CD4-positive, alpha-beta T cell treated with Interleukin-6 for 4 hours (primary cell): ENCODE data around the gene LCNL1.
A peak's percentile ranks its signal among the peaks of the same experiment; 100 is the strongest.

Experiments used
- DNase-seq: peaks from one replicate; pipeline ENCODE4 v3.0.0-alpha.2; 2020; ENCODE audit warnings: mixed read lengths

The LCNL1 gene

DNA sequence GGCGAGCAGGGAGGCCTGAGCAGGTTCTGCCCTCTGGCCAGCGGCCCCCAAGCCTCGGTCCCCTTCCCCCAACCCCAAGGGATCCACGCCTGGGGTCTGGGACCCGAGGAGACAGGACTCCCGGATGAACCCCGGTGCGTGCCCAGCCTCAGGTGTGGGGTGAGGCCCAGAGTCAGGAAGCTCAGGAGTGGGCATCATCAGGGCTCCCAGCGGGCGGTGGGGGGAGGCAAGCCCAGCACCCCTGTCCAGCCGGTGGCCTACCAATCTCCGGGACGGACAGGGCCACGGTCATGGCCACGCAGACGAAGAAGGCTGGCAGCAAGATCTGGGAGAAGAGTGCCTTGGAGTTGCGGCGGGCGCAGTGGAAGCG lies 30.8 kb downstream of the LCNL1 start:
- no peak for DNase-seq

DNA sequence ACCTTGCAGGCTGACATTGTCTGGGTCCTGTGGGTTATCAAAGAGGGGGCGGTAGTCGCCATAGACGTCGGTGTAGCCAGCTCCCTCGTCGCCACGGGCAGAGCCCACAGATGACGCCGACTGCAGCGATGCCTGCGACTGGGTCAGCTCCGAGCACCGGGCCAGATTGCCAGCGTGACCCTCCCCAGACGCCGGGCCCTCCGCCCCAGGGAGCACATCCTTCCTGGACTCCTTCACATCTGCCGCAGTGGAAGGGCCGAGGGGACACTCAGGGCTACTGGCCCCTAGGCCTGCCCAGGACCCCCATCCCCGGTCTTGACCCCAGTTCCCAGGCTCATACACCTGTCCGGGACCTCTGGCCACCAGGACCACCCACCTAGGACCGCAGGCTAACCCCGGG lies 31.4 kb downstream of the LCNL1 start:
- DNase-seq, result no peak

DNA sequence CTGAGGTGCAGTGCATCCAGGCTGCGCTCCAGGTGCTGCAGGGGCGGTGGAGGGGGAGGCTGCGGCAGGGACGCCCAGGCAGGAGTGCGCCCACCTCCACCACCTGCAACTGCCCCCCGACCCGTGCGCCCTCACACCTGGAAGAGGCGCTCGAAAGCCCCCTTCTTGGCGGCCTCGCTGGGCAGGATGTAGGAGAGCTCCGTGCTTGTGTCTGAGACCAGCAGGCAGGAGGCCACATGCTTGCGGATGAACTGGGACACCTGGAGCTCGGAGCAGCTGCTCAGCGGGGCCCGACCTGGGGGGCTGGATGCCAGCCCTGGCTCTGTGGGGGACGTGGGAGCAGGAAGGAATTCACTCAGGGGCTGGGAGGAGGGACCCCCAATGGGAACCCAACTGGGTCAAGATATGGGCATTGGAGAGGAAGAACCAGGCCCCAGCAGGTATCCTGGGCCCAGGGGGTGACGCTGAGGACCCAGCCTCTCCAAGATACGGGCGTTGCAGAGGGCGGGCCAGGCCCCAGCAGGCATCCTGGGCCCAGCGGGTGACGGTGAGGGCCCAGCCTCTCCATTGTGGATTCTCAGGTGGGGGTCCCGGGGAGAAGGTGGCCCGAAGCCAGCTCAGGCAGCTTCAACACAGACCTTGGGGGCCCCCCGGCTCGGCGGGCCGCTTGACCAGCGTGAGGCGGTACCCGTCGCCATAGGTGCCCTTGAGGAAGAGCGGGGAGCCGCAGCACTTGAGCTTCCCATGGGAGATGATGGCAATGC lies 32.2 kb downstream of the LCNL1 start:
- DNase-seq, result no peak

DNA sequence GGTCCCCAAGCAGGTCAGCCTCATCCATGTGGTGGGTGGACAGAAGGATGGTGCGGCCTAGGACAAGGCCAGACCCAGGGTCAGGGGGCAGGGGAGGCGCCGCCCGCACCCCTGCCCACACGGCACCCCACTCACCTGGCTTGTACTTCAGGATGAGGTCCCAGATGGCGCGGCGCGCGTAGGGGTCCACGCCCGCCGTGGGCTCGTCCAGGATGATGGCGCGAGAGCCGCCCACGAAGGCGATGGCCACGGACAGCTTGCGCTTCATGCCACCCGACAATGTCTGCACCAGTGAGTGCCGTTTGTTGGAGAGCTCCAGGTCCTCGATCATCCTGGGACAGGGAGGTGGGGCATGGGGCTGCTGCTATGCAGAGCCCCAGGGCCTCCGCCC lies 32.7 kb downstream of the LCNL1 start:
- no peak for DNase-seq

DNA sequence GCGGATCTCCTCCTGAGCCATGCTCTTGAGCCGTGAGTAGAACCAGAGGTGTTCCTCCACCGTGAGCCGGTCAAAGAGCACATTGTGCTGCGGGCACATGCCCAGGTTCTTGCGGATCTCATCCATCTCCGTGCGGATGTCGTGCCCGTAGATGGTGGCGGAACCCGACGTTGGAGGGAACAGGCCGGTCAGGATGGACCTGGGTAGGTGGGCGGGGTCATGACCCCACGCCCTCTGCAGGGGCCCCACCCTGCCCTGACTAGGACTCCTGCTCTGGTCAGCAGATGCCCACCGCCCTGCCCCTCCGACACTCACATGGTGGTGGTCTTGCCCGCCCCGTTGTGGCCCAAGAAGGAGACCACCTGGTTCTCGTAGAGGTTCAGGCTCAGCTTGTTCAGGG lies 33.2 kb downstream of the LCNL1 start:
- no peak for DNase-seq

DNA sequence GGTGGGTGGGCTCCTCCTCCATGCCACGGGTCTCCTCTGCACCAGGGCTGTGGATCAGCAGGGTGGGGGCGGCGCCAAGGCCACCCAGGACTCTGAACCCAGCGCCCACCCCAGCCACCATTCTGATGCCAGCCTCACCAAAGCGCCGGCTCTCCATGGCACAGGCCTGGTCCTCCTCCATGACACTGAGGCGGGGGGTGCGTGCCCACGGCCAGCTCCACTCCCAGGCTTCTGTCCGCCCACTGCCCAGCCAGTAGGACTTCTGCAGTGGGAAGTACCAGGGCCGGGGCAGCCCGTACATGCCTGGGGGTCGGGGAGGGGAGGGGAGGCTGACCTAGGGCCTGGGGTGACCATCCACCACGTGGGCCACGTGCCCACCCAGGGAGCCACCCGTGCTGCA lies 33.6 kb downstream of the LCNL1 start:
- no peak for DNase-seq

DNA sequence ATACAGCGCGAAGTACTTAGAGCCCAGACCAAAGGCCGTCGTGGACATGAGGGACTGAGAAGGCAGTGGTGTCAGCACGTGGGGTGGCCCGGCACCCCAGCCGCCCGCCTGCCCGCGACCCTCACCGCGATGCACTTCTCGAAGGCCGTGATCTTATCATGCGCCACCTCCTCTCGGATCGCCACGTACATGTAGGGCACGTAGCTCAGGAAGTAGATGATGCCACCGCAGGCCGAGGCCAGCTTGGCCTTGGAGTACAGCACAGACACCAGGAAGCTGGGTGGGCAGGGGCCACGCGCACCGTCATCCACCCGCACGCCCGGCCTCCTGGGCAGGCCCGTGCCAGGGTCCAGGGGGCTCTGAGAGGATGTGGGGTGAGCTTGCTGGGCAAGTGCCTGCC lies 34.3 kb downstream of the LCNL1 start:
- no peak for DNase-seq

DNA sequence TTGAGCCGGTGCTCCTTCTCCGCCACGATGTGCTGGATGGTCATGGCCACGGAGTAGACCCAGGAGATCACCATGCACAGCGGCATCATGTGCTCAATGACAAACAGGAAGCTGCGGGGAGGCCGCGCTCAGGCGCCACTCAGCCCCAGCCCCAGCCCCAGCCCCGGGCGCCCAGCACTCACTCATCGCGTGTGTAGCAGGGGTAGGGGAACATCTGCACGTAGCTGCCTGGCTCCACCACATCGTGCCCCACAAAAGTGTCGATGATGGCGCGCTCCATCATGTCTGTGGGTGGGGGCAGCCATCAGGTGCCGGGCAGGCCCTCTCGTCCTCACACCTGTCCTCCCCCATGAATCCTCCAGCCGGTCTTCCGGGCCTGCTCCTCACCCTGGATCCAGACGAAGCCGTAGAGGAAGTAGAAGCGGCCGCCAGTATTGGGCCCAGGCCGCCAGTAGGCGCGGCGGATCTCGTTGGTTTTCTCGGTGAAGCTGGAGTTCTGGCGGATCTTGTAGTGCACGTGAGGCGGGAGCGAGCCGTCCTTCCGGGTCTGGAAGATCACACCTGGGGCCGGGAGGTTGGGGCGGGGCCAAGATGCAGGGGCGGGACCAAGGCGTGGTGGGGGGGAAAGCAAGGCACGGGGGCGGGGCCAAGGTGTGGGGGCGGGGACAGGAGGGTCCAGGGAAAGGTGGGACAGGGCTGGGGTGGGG lies 35.2 kb downstream of the LCNL1 start:
- DNase-seq, result no peak

DNA sequence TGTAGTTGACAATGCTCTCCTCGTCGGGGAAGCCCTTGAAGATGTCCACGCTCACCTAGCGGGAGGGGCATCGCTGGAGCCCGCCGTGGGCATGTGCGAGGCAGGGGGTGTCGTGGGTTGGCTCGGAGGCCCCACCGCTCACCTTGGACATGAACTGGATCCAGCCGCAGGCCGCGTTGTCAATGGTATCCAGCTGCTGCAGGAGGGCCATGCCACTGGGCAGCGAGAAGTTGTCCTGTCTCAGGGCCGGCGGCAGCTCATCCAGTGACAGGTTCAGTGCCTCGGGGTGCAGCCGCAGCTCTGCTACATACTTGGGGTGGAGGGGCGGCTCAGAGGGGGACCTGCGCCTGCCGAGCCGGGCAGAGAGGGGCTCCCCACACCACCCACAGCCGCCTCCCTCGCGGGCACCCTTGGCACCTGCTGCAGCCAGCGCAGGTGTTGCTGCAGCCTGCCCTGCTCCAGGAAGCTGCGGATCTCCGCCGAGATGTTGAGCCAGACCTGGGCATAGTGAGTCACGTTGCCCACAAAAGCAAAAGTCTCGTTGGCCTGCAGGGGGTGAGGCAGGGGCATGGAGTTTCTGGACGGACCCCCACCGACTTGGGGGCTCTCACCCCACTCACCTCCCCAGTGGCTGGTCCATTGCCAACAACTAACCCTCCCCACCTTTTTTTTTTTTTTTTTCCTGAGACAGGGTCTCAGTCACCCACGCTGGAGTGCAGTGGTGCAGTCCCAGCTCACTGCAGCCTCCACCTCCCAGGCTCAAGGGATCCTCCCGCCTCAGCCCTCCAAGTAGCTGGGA lies 36.2 kb downstream of the LCNL1 start:
- DNase-seq, result no peak

DNA sequence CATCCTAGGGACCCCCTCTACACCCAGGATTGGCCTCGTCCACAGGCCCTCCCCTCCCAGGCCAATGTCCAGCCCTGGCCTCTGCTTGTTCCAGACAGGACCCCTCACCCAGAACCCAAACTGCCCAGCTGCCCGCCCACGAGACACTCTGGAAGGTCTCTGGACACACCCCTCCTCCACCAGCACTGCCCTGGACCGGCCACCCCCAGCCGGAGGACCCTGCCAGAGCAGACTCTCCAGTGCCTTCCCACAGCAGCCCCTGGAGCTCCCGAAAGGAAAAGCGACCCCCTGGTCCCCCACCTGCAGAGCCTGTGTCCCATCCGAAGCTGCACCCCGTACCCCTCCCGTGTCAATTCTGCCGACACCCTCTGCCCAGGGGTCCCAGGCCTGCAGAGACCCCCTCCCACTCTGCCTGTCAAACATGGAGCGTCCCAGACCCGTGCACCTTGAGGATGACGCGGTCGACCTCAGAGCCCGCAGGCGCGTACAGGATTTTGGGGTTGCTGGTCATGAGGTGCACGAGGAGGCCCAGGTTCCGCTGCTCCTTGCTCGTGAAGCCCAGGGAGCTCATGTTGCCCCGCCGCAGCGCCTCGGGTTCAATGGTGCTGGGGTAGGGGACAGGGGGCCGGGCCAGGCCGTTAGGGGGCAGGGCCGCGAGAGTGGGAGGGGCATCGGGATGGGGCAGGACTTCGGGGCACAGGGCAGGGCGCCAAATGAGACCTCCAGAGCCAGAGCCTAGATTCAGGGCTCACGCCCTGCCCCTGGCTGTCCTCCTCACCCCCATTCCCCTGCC lies 37.3 kb downstream of the LCNL1 start:
- no peak for DNase-seq

DNA sequence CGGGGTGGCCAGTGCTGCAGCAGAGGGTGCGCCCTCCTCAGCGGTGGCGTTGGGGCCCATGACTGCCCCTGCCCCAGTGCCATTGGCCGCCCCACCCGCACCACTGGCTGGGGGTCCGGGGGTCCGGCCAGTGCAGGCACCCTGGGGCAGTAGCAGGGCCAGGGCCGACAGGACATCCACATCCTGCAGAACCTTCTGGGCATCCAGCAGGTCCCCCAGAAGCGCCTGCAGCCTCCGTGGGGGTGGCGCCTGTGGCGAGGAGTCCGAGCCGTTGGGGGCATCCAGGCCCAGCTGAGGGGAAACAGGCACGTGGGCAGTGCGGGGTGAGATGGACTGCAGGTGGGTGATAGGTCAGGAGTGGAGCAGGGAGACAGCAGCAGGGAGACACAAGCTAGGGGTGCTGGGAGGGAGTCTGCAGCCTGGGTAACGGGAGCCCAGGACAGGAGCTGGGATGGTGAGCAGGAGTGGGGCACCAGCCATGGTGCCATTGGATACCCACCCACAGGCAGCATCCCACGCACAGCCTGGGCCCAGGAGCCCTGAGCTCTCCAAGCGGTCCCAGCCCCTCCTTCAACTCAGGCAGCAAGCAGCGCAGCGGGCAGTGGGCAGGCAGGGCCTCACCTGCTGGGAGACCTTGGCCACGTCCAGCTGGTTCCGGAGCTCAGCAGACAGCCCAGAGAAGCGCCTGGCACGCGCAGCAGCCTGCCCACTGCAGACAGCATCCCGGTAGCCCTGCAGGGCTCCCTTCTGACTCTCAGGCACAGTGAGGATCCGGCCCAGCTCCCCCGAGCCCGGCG lies 38.2 kb downstream of the LCNL1 start:
- no peak for DNase-seq

DNA sequence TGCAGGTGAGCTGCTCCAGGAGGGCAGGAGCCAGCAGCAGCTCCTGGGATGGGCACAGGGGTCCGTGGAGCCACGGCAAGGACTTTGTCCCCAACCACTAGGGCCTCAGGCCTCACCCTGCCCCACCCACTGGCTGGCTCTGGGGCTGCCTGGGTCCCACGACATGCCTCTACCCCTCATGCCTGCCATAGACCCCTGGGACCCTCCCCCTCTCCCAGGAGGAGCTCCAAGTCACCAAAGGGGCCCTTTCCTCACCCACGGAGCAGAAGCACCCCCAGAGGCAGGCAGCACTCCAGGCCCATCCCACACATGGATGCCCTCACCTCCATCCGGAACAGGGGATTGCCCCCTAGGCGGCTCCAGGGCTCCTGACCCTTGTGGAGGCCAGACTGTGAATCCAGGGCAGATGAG lies 38.8 kb downstream of the LCNL1 start:
- no peak for DNase-seq

DNA sequence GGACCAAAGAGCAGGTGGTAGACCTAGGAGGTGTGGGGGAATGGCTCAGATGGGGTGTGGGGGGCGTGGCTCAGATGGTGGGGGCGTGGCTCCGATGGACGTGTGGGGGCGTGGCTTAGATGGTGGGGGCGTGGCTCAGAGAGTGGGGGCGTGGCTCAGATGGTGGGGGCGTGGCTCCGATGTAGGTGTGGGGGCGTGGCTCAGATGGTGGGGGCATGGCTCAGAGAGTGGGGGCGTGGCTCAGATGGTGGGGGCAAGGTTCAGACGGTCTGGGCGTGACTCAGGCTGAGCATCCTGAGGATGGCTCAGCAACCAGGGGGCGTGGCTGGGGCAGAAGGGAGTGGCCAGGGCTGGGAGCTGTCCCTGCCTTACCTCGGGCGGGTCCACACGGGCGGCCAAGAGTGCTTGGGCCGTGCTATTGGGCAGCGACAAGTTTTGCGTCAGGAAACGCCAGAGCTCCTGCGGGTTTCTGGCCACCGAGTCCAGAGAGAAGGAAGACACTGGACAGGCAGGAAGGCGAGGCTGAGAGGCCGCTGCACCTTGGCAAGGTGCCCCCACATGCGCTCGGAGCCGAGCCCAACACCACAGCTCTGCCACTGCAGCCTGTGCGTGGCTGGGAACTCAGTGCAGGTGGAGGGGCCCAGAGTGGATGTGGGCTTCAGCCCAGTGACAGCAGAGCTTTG lies 39.3 kb downstream of the LCNL1 start:
- DNase-seq, result peak; percentile 72

DNA sequence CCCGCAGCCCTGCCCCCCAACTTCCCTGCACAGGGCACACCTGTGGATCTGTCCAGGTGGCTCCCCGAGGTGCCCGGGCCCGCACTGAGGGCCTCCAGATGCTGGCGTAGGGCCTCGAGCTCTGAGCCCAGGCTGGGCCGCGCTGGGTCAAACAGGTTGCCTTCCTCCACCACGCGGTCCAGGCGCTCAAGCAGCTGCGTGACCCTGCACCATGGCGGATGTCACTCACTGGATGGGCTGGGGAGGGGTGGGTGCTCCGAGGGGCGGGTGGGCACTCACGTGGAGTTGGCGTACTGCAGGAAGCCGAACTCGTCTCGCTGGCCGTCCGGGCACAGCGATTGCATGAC lies 39.8 kb downstream of the LCNL1 start:
- DNase-seq, result no peak

DNA sequence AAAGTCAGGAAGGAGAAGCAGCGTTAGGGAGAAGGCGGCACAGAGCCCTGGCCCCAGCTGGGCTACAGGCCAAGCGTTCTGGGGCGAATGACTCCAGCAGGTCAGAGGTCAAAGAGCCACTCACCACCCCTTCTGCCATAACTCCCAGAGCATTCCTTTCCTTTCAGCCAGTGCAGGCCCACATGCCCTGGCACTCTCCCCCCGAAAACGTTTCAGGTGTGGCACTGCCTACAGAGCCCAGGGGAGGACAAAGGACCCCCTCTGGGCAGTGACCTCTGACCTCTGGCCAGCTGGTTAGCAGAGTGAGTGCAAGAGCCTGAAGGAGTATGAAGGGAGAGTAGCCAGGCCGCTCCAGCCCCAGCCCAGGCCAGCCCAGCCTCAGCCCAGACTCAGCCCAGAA lies 40.4 kb downstream of the LCNL1 start:
- DNase-seq, result no peak

DNA sequence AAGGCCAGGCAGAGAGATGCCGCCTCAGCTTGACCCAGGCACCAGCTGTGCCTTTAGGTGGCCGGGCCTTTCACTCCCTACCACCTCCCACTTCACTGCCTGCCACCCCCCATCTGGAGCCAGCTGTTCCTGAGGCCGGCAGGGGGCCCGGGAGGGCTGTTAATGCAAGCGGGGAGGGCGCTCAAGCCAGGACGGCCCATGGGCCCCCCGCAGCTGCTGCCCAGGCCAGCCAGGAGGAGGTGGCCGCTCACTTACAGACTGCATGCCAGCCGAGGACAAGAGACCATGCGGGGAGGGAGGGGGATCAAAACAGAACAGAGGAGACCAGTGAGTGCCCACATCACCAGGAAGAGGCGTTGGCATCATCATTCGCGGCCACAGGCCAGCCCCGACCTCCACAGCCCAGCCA lies 40.8 kb downstream of the LCNL1 start:
- DNase-seq, result no peak

DNA sequence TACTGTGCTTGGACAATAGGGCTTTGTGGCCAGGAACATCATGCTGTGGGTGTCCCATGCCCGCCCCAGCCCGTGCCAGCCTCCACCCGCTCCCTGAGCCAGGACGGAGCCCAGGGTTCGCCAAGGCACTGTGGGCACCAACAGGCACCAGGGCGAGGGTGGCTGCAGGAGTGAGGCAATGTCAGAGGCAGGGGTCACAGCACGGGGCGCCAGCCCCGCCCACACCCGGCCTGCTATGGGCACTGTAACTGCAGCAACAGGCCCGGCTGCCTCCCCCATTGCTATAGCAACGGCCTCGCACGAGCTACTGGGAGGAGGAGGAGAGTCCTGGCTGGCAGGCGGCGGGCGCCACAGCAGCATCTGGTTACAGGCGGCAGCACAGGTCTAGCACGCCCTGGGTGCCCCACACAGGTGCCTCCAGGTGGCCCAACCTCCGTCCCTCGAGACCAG lies 42.7 kb downstream of the LCNL1 start:
- no peak for DNase-seq

DNA sequence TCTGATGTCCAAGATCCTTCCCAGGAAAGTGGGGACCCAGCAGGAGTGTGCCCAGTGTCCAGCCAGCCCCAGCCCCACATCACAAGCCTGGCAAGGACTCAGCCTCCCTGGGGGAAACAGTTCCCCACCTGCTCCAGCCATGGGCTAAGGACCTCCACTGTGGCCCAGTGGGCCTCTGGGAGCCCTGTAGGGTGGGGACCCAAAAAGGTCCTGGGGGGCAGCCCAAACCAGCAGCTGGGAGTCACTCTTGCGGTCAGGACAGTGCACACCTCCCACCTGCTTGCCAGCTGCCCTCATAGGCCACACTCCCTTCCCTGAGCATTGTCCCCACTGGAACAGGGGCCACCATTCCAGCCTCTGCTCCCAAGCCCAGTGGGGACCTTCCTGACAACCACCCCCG lies 43.6 kb downstream of the LCNL1 start:
- no peak for DNase-seq

DNA sequence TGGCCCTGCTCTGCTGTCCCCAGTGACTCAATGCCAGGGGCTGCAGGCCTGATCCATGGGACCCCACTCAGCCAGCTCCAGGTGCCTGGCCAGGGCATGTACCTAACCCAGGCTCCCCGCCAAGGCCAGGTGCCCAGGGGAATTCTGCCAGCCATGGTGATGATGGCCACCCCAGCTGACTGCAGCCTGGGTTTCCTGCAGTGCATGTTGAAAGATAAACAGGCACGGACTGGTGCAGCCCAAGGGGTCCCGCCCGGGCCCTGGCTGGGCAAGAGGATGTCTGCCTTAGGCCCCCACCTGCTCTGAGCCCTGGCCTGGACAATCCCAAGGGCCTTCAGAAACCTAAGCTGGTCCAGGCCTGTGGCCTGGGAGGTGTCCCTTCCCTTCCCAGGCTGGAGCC lies 44.0 kb downstream of the LCNL1 start:
- DNase-seq, result no peak

DNA sequence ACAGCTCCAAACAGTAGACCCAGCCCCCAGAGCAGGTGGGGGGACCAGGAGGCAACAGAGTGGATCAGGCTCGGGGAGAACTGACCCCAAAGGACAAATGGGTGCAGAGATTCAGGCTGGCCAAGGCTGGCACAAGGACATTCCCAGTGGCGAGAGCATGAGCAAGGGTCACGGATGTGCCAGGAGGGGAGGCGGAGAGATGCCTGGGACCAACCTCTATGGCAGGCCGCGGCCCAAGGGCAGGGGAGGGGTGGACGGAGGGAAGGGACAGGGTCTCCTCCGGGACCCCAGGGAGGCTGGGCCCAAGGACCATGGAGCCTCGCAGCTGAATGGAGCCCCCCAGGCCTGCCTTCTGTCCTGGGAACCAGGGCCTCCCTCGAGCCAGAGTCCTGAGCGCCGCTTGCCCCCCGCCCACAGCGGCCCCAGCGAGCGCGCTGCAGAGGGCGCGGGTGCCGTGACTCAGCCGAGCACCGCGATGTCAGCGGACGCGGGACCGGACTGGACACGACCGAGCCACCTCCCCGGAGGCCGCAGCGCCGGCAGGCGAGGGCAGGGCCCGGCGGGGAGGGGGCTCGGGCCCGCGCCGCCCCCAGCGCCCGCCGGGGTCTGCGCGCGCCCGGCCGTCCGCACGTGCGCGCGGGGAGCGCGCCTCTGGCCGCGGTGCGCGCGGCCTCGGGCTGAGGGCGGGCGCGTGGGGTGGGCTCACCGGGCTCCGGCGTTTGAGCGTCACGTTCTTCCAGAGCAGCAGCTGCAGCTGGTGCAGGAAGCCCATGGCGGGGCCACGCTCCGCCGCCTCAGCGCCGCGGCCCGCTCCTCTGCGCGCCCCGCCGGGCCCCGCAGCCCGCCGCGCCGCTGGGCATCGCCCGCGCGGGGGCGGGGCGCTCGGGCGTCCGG lies 44.8 kb downstream of the LCNL1 start, which contains the start of gene ABCA2:
Gene ABCA2, minus strand, starts transcription at position 869 of the 894 bp plus-strand sequence. Its CDS starts 97 bp downstream, at position 772.
- no peak for DNase-seq
